ENCODE data around the gene PTCD1. TPM values are rescaled to one million over a fixed set of nuclear protein-coding genes. Genes with fewer than 3 reads are reported as not detected.

PTCD1 gene
- total and polyA plus RNA-seq, 2 of the 8 experiments (the other 6 are each of a cell fraction or from before 2014, with no cell fraction given), result 7.5 to 7.6 TPM

GRCh38 chr7:99409806-99410205, 28.8 kb downstream of the PTCD1 start:
- Histone ChIP-seq H2BK120ac (replicated peaks; ENCODE audit: low read depth, low read length) (no peak overlapping the region), H3K79me2 (ENCODE audit: control insufficient read depth in 1 of 2, insufficient read depth in 2 of 2, low read length in 2 of 2) (peaks cover 34 to 57% of the 10 kb centered on the region in 2 experiments), H4K20me1 (replicated peaks in 1 of 2; ENCODE audit: control insufficient read depth in 1 of 2, insufficient read depth in 2 of 2, low read length in 2 of 2) (peaks cover 7 to 10% of the 10 kb centered on the region in 2 experiments), H2AFZ (ENCODE audit: low read length) (no peak overlapping the region), H3K27me3 (replicated peaks in 1 of 4; ENCODE audit: control insufficient read depth in 3 of 4, extremely low read depth in 1 of 4, insufficient read depth in 3 of 4, low read length in 3 of 4) (no peaks in the 10 kb centered on the region), H3K27ac (ENCODE audit: low read depth, low read length) (peak overlapping the region; percentile 100; the same call in 1 of the 2 replicates), H2BK5ac (ENCODE audit: low read depth, low read length) (no peak overlapping the region), H3K56ac (replicated peaks; ENCODE audit: insufficient read length, low read depth, low read length) (no peak overlapping the region), H2BK12ac (ENCODE audit: low read depth, low read length) (no peak overlapping the region), H3K36me3 (ENCODE audit: control insufficient read depth in 2 of 4, insufficient read depth in 4 of 4, low read length in 3 of 4) (peaks cover 7 to 39% (median 22%) of the 10 kb centered on the region in 4 experiments), H3K4ac (replicated peaks; ENCODE audit: insufficient read length, low read depth, low read length) (no peak overlapping the region), H2BK15ac (ENCODE audit: low read length) (no peak overlapping the region), H3K14ac (ENCODE audit: insufficient read length) (no peak overlapping the region), H4K5ac (ENCODE audit: insufficient read length, low read depth, low read length) (no peak overlapping the region), H4K91ac (replicated peaks; ENCODE audit: insufficient read length, low read length) (no peak overlapping the region), H3K9ac (replicated peaks in 1 of 4; ENCODE audit: extremely low read depth in 1 of 4, low read depth in 3 of 4, low read length in 3 of 4) (peak overlapping the region in 3 of 4 experiments; percentile 92 to 99 (median 98); a peak in 6 of 7 replicates), H3K23ac (ENCODE audit: insufficient read length) (no peak overlapping the region), H2BK20ac (ENCODE audit: low read length) (no peak overlapping the region), H3K79me1 (ENCODE audit: low read depth, low read length) (peaks cover 14% of the 10 kb centered on the region), H3K18ac (ENCODE audit: extremely low read depth, low read length) (no peak overlapping the region), H2AK5ac (ENCODE audit: low read depth, low read length) (no peak overlapping the region), H3K4me2 (ENCODE audit: insufficient read depth in 1 of 2, low read depth in 2 of 2, low read length in 2 of 2) (peak overlapping the region; percentile 74 to 87), H3K4me3 (ENCODE audit: extremely low read depth in 1 of 4, insufficient read depth in 2 of 4, low read depth in 3 of 4, low read length in 4 of 4) (peak overlapping the region; percentile 93 to 99 (median 97)), H3K4me1 (replicated peaks in 1 of 4; ENCODE audit: control insufficient read depth in 3 of 4, insufficient read depth in 4 of 4, low read length in 3 of 4) (peaks cover 0 to 5% (median 3%) of the 10 kb centered on the region in 4 experiments; a peak in 2 of 7 replicates), H3K9me3 (ENCODE audit: insufficient read depth in 2 of 2, low read depth in 1 of 2, low read length in 1 of 2) (no peaks in the 10 kb centered on the region), H3K23me2 (ENCODE audit: low read depth, low read length) (peaks cover 13% of the 10 kb centered on the region), H4K8ac (ENCODE audit: extremely low read depth, insufficient read depth, low read length) (no peak overlapping the region)
- no peak for FAIRE-seq
- DNase-seq (ENCODE audit: low read depth in 1 of 2, low spot score in 2 of 2), result no peak
- WGBS, 2 experiments (ENCODE audit: extremely low coverage in 1 of 2, insufficient coverage in 1 of 2, insufficient read length in 1 of 2, insufficient replicate concordance in 2 of 2, low coverage in 1 of 2, low lambda C conversion rate in 2 of 2, missing lambda C conversion rate in 1 of 2), result 71% methylated on average over 3 of the region's 3 CpGs; no CpG with 5 or more reads in 1 of the 2 experiments
- POLR2A ChIA-PET (ENCODE audit: partially characterized antibody), result interaction anchor here (1.1 to 8.4 kb wide), 11 partner anchors 8 to 85 kb away, joined by 3 to 150 read pairs (median 13); partner anchors contain the start of genes ARPC1A, CPSF4 and PTCD1
- CTCF ChIA-PET (ENCODE audit: partially characterized antibody), result interaction anchor here (1.3 kb wide), 1 partner anchor 17 kb away, joined by 5 read pairs; no protein-coding TSS in a partner anchor
- TF ChIP-seq RXRA (IDR thresholded peaks at IDR 0.05; ENCODE audit: insufficient read depth, low read depth, low read length) (no peak), SAP30 (IDR thresholded peaks at IDR 0.05; ENCODE audit: insufficient read depth, insufficient replicate concordance, low read length) (no peak), SUZ12 (IDR thresholded peaks at IDR 0.05; ENCODE audit: low read length) (no peak), CTBP2 (IDR thresholded peaks at IDR 0.05; ENCODE audit: borderline replicate concordance, insufficient read depth, insufficient read length, low read length) (no peak), SP1 (IDR thresholded peaks at IDR 0.05; ENCODE audit: low read depth, low read length) (no peak), BRCA1 (IDR thresholded peaks at IDR 0.05; ENCODE audit: low read depth, low read length) (no peak), KDM1A (IDR thresholded peaks at IDR 0.05; ENCODE audit: borderline replicate concordance, low read length) (no peak), NRF1 (IDR thresholded peaks at IDR 0.05; ENCODE audit: low read depth, low read length) (no peak), E2F6 (IDR thresholded peaks at IDR 0.05) (no peak), HDAC6 (IDR thresholded peaks at IDR 0.05; ENCODE audit: low read depth, low read length) (no peak), CBX5 (IDR thresholded peaks at IDR 0.05; ENCODE audit: low read depth, low read length) (no peak), MAX (IDR thresholded peaks at IDR 0.05) (no peak), YY1 (IDR thresholded peaks at IDR 0.05; ENCODE audit: low read depth, low read length) (no peak)
